ENCODE data around the gene SCAND1.

The SCAND1 gene

GRCh38 chr20:35947907-35948306 is 6.4 kb downstream of the SCAND1 start:
- Histone ChIP-seq H3K4me2 (ENCODE audit: low read length, poor library complexity, severe bottlenecking) (no peak overlapping the region), H3K4me1 (ENCODE audit: control insufficient read depth, insufficient read depth, low read depth, low read length) (peaks cover 4% of the 10 kb centered on the region), H2BK15ac (ENCODE audit: low read depth, poor library complexity, severe bottlenecking) (no peak overlapping the region), H2AFZ (ENCODE audit: low read depth, low read length) (no peak overlapping the region), H3K18ac (ENCODE audit: low read depth in 1 of 2, low read length in 2 of 2) (no peak overlapping the region), H2BK12ac (ENCODE audit: low read length in 2 of 2) (no peak overlapping the region), H2BK5ac (ENCODE audit: low read depth, low read length, poor library complexity, severe bottlenecking) (no peak overlapping the region), H3K79me1 (replicated peaks; ENCODE audit: low read length, poor library complexity, severe bottlenecking) (peaks cover 15% of the 10 kb centered on the region), H3K9me3 (ENCODE audit: control insufficient read depth, low read length) (no peaks in the 10 kb centered on the region), H2AK5ac (ENCODE audit: low read length, severe bottlenecking) (no peak overlapping the region), H3K27ac (ENCODE audit: low read length, poor library complexity, severe bottlenecking) (no peak overlapping the region), H4K8ac (ENCODE audit: low read length) (no peak overlapping the region), H3K4me3 (ENCODE audit: insufficient read depth in 1 of 2, low read depth in 1 of 2, low read length in 2 of 2) (no peak overlapping the region), H2BK120ac (ENCODE audit: low read depth, low read length) (no peak overlapping the region), H3K27me3 (ENCODE audit: control insufficient read depth in 1 of 2, insufficient read depth in 1 of 2, low read length in 2 of 2) (no peaks in the 10 kb centered on the region), H3K9ac (ENCODE audit: low read length) (no peak overlapping the region), H3K23ac (ENCODE audit: low read length in 2 of 2) (no peak overlapping the region), H3K14ac (ENCODE audit: low read length in 2 of 2) (no peak overlapping the region), H4K91ac (ENCODE audit: low read length) (no peak overlapping the region), H3K4ac (ENCODE audit: low read depth in 1 of 2, low read length in 2 of 2) (no peak overlapping the region), H3K36me3 (ENCODE audit: control insufficient read depth in 1 of 2, insufficient read depth in 2 of 2, low read depth in 1 of 2, low read length in 2 of 2) (peaks cover 14 to 43% of the 10 kb centered on the region in 2 experiments)
- DNase-seq: no peak
- WGBS: 96% methylated on average over 2 of the region's 2 CpGs

GRCh38 chr20:35947489-35947888 is 6.8 kb downstream of the SCAND1 start:
- H4K8ac ChIP-seq (ENCODE audit: low read length): no peak overlapping the region

GRCh38 chr20:35942243-35942642 is 12.1 kb downstream of the SCAND1 start:
- Histone ChIP-seq H3K4me3 (ENCODE audit: insufficient read depth in 1 of 2, low read depth in 1 of 2, low read length in 2 of 2) (no peak overlapping the region), H4K91ac (ENCODE audit: low read length) (no peak overlapping the region), H2BK5ac (ENCODE audit: low read depth, low read length, poor library complexity, severe bottlenecking) (no peak overlapping the region), H3K18ac (ENCODE audit: low read depth in 1 of 2, low read length in 2 of 2) (no peak overlapping the region), H3K4me2 (ENCODE audit: low read length, poor library complexity, severe bottlenecking) (no peak overlapping the region), H2AFZ (ENCODE audit: low read depth, low read length) (no peak overlapping the region), H3K36me3 (ENCODE audit: control insufficient read depth in 1 of 2, insufficient read depth in 2 of 2, low read depth in 1 of 2, low read length in 2 of 2) (peaks cover 33 to 68% of the 10 kb centered on the region in 2 experiments), H3K9me3 (ENCODE audit: control insufficient read depth, low read length) (no peaks in the 10 kb centered on the region), H2AK5ac (ENCODE audit: low read length, severe bottlenecking) (no peak overlapping the region), H3K27me3 (ENCODE audit: control insufficient read depth in 1 of 2, insufficient read depth in 1 of 2, low read length in 2 of 2) (no peaks in the 10 kb centered on the region), H2BK12ac (ENCODE audit: low read length in 2 of 2) (no peak overlapping the region), H3K4ac (ENCODE audit: low read depth in 1 of 2, low read length in 2 of 2) (no peak overlapping the region), H3K79me1 (replicated peaks; ENCODE audit: low read length, poor library complexity, severe bottlenecking) (peaks cover 29% of the 10 kb centered on the region), H4K8ac (ENCODE audit: low read length) (no peak overlapping the region), H3K4me1 (ENCODE audit: control insufficient read depth, insufficient read depth, low read depth, low read length) (peaks cover 1% of the 10 kb centered on the region), H2BK15ac (ENCODE audit: low read depth, poor library complexity, severe bottlenecking) (no peak overlapping the region), H3K27ac (ENCODE audit: low read length, poor library complexity, severe bottlenecking) (no peak overlapping the region), H3K14ac (ENCODE audit: low read length in 2 of 2) (no peak overlapping the region), H3K9ac (ENCODE audit: low read length) (no peak overlapping the region), H3K23ac (ENCODE audit: low read length in 2 of 2) (no peak overlapping the region), H2BK120ac (ENCODE audit: low read depth, low read length) (no peak overlapping the region)
- no peak for DNase-seq
- WGBS: 91% methylated on average over 2 of the region's 2 CpGs

More at GRCh38 chr20:35947489-35947888, 6.8 kb downstream of the SCAND1 start:
- Histone ChIP-seq H2BK12ac (ENCODE audit: low read length in 2 of 2) (no peak overlapping the region), H2AFZ (ENCODE audit: low read depth, low read length) (no peak overlapping the region), H2BK5ac (ENCODE audit: low read depth, low read length, poor library complexity, severe bottlenecking) (no peak overlapping the region), H3K14ac (ENCODE audit: low read length in 2 of 2) (no peak overlapping the region), H3K9ac (ENCODE audit: low read length) (no peak overlapping the region), H3K36me3 (ENCODE audit: control insufficient read depth in 1 of 2, insufficient read depth in 2 of 2, low read depth in 1 of 2, low read length in 2 of 2) (peaks cover 14 to 44% of the 10 kb centered on the region in 2 experiments), H3K79me1 (replicated peaks; ENCODE audit: low read length, poor library complexity, severe bottlenecking) (peaks cover 15% of the 10 kb centered on the region), H3K18ac (ENCODE audit: low read depth in 1 of 2, low read length in 2 of 2) (no peak overlapping the region), H3K4me3 (ENCODE audit: insufficient read depth in 1 of 2, low read depth in 1 of 2, low read length in 2 of 2) (no peak overlapping the region), H3K23ac (ENCODE audit: low read length in 2 of 2) (no peak overlapping the region), H2BK120ac (ENCODE audit: low read depth, low read length) (no peak overlapping the region), H2BK15ac (ENCODE audit: low read depth, poor library complexity, severe bottlenecking) (no peak overlapping the region), H3K9me3 (ENCODE audit: control insufficient read depth, low read length) (no peaks in the 10 kb centered on the region), H4K91ac (ENCODE audit: low read length) (no peak overlapping the region), H3K27me3 (ENCODE audit: control insufficient read depth in 1 of 2, insufficient read depth in 1 of 2, low read length in 2 of 2) (no peaks in the 10 kb centered on the region), H3K27ac (ENCODE audit: low read length, poor library complexity, severe bottlenecking) (no peak overlapping the region), H3K4me2 (ENCODE audit: low read length, poor library complexity, severe bottlenecking) (no peak overlapping the region), H3K4ac (ENCODE audit: low read depth in 1 of 2, low read length in 2 of 2) (no peak overlapping the region), H3K4me1 (ENCODE audit: control insufficient read depth, insufficient read depth, low read depth, low read length) (peaks cover 4% of the 10 kb centered on the region), H2AK5ac (ENCODE audit: low read length, severe bottlenecking) (no peak overlapping the region)
- 83% methylated on average over 9 of the region's 9 CpGs for WGBS
- peak; percentile 20 for DNase-seq

- DNase-seq: no peak
- Histone ChIP-seq H3K27me3 (ENCODE audit: control insufficient read depth in 1 of 2, insufficient read depth in 1 of 2, low read length in 2 of 2) (no peaks in the 10 kb centered on the region), H4K8ac (ENCODE audit: low read length) (no peak overlapping the region), H3K4ac (ENCODE audit: low read depth in 1 of 2, low read length in 2 of 2) (no peak overlapping the region), H3K4me3 (ENCODE audit: insufficient read depth in 1 of 2, low read depth in 1 of 2, low read length in 2 of 2) (no peak overlapping the region), H3K23ac (ENCODE audit: low read length in 2 of 2) (no peak overlapping the region), H2AFZ (ENCODE audit: low read depth, low read length) (no peak overlapping the region), H2BK5ac (ENCODE audit: low read depth, low read length, poor library complexity, severe bottlenecking) (no peak overlapping the region), H3K4me1 (ENCODE audit: control insufficient read depth, insufficient read depth, low read depth, low read length) (peaks cover 1% of the 10 kb centered on the region), H3K18ac (ENCODE audit: low read depth in 1 of 2, low read length in 2 of 2) (no peak overlapping the region), H2BK120ac (ENCODE audit: low read depth, low read length) (no peak overlapping the region), H3K9ac (ENCODE audit: low read length) (no peak overlapping the region), H4K91ac (ENCODE audit: low read length) (no peak overlapping the region), H2BK15ac (ENCODE audit: low read depth, poor library complexity, severe bottlenecking) (no peak overlapping the region), H3K4me2 (ENCODE audit: low read length, poor library complexity, severe bottlenecking) (no peak overlapping the region), H3K27ac (ENCODE audit: low read length, poor library complexity, severe bottlenecking) (no peak overlapping the region), H3K14ac (ENCODE audit: low read length in 2 of 2) (no peak overlapping the region), H3K79me1 (replicated peaks; ENCODE audit: low read length, poor library complexity, severe bottlenecking) (peaks cover 27% of the 10 kb centered on the region), H3K9me3 (ENCODE audit: control insufficient read depth, low read length) (no peaks in the 10 kb centered on the region), H2AK5ac (ENCODE audit: low read length, severe bottlenecking) (no peak overlapping the region), H2BK12ac (ENCODE audit: low read length in 2 of 2) (no peak overlapping the region), H3K36me3 (ENCODE audit: control insufficient read depth in 1 of 2, insufficient read depth in 2 of 2, low read depth in 1 of 2, low read length in 2 of 2) (peaks cover 31 to 65% of the 10 kb centered on the region in 2 experiments)
- 97% methylated on average over 2 of the region's 2 CpGs for WGBS
Measured at GRCh38 chr20:35941620-35942019, 12.7 kb downstream of the SCAND1 start.

Data from mesenchymal stem cell (in vitro differentiated cells and primary cell).